Measurements from ENCODE around the gene SNX32. TPM values are rescaled to one million over a fixed set of nuclear protein-coding genes. Genes with fewer than 3 reads are reported as not detected.

SNX32 gene
- polyA plus RNA-seq, 2 of the 4 experiments (the other 2 are of a cell fraction), result 0.08 TPM; not detected in 1

- H3K9me3 ChIP-seq, result no peaks in the 10 kb centered on the region
- no peak for TF ChIP-seq RARB (CRISPR knock-in tag; IDR thresholded peaks at IDR 0.05)
- no peak for TF ChIP-seq HDAC2 (IDR thresholded peaks at IDR 0.05)
- TF ChIP-seq NR3C1 (IDR thresholded peaks at IDR 0.05), result no peak
- TF ChIP-seq RNF2 (IDR thresholded peaks at IDR 0.05; ENCODE audit: borderline replicate concordance, low read depth), result no peak
- no peak for TF ChIP-seq TFCP2L1 (CRISPR knock-in tag; IDR thresholded peaks at IDR 0.05)
- TF ChIP-seq EHF (CRISPR knock-in tag; IDR thresholded peaks at IDR 0.05), result no peak
- TF ChIP-seq NFE2L2 (conservative IDR thresholded peaks at IDR 0.05; ENCODE audit: low read length), result no peak
- POLR2A ChIA-PET, result interaction anchor here (1.0 to 1.8 kb wide), 6 partner anchors 35 to 106 kb away, joined by 3 to 18 read pairs (median 4); partner anchors contain the start of genes CFL1, KAT5 and RNASEH2C
- WGBS (ENCODE audit: missing lambda C conversion rate), result 56% methylated on average over 5 of the region's 5 CpGs
- CTCF ChIA-PET, result interaction anchor here (0.5 to 14.1 kb wide), 25 partner anchors 9 to 184 kb away, joined by 3 to 222 read pairs (median 8); partner anchors contain the start of genes AP5B1, FIBP, KAT5 and OVOL1
- H3K4me2 ChIP-seq, result peak overlapping the region; percentile 79
- peak overlapping the region; percentile 57 for H3K4me3 ChIP-seq
- peak overlapping the region; percentile 82 to 89 for H3K27ac ChIP-seq
- H3K4me1 ChIP-seq, result peaks cover 6% of the 10 kb centered on the region; the same call in 1 of the 3 replicates
- DNase-seq (ENCODE audit: low read depth in 1 of 2, low spot score in 1 of 2), result no peak
- no peak for ATAC-seq
- no peak for FAIRE-seq
These were observed 16.4 kb upstream of the SNX32 start for GRCh38 chr11:65817312-65817834.

- ChIA-PET POLR2A (interaction anchor here (0.5 to 1.8 kb wide), 6 partner anchors 35 to 106 kb away, joined by 3 to 18 read pairs (median 4); partner anchors contain the start of genes CFL1, KAT5 and RNASEH2C), CTCF (interaction anchor here (0.5 to 14.1 kb wide), 54 partner anchors 10 to 459 kb away, joined by 3 to 222 read pairs (median 4); partner anchors contain the start of genes AP5B1, FIBP, KAT5 and MUS81)
- peak overlapping the region; percentile 79 for H3K4me2 ChIP-seq
- DNase-seq (ENCODE audit: low read depth in 1 of 2, low spot score in 1 of 2), result peak; percentile 81 to 88
- 7% methylated on average over 48 of the region's 74 CpGs for WGBS (ENCODE audit: missing lambda C conversion rate)
- H3K9me3 ChIP-seq, result no peaks in the 10 kb centered on the region
- ATAC-seq, result peak; percentile 91 to 93
- H3K4me3 ChIP-seq, result peak overlapping the region; percentile 57
- FAIRE-seq, result no peak
- H3K4me1 ChIP-seq, result peaks cover 6% of the 10 kb centered on the region; the same call in 1 of the 3 replicates
- H3K27ac ChIP-seq, result peak overlapping the region; percentile 82 to 89
- TF ChIP-seq KDM5A (IDR thresholded peaks at IDR 0.05) (no peak), BCL3 (IDR thresholded peaks at IDR 0.05) (0 out of 3 replicates have a peak, but pooled peaks have one; percentile 33), REST (IDR thresholded peaks at IDR 0.05) (no peak), EHMT2 (IDR thresholded peaks at IDR 0.05; ENCODE audit: low read depth) (no peak), RAD21 (conservative IDR thresholded peaks at IDR 0.05 in 1 of 2, IDR thresholded peaks at IDR 0.05 in 1 of 2) (peak; percentile 87 to 99), KDM1A (IDR thresholded peaks at IDR 0.05; ENCODE audit: low read depth) (no peak), CBX8 (IDR thresholded peaks at IDR 0.05) (no peak), USF2 (IDR thresholded peaks at IDR 0.05) (no peak), NFE2L2 (conservative IDR thresholded peaks at IDR 0.05; ENCODE audit: low read length) (no peak), ZFP36 (IDR thresholded peaks at IDR 0.05; ENCODE audit: borderline replicate concordance, partially characterized antibody) (no peak), JUN (IDR thresholded peaks at IDR 0.05) (peak in 1 of 2 experiments; percentile 80; a peak in 3 of 5 replicates), BHLHE40 (IDR thresholded peaks at IDR 0.05; ENCODE audit: low read depth, low read length) (no peak), RNF2 (IDR thresholded peaks at IDR 0.05; ENCODE audit: borderline replicate concordance, low read depth) (no peak), POLR2A (IDR thresholded peaks at IDR 0.05; ENCODE audit: low read length) (peak; percentile 50), HOXB5 (CRISPR knock-in tag; IDR thresholded peaks at IDR 0.05) (no peak), ZC3H11A (IDR thresholded peaks at IDR 0.05) (no peak), PHF8 (IDR thresholded peaks at IDR 0.05; ENCODE audit: borderline replicate concordance, low read depth) (no peak), MAX (IDR thresholded peaks at IDR 0.05) (peak; percentile 68), EHF (CRISPR knock-in tag; IDR thresholded peaks at IDR 0.05) (no peak), CTCF (IDR thresholded peaks at IDR 0.05) (peak; percentile 100), HEYL (CRISPR knock-in tag; IDR thresholded peaks at IDR 0.05) (no peak), MYC (IDR thresholded peaks at IDR 0.05; ENCODE audit: borderline replicate concordance, low read length) (no peak; the same call in 1 of the 2 replicates)
These were observed 15.7 kb upstream of the SNX32 start for GRCh38 chr11:65817835-65818680.
